Keratinocyte (primary cell): ENCODE measurements around the gene ETV5. TPM values are rescaled to one million over a fixed set of nuclear protein-coding genes. Genes with fewer than 3 reads are reported as not detected.

Experiments used
- DNase-seq: peaks from one replicate; pipeline ENCODE4 v3.0.0-alpha.2; 2011; ENCODE audit warnings: low read depth, missing footprints, low spot score
- FAIRE-seq: peaks from 2 replicates; lab custom pipeline; 2011; peaks lifted over from hg19 to GRCh38; lab: Jason Lieb, UNC
- H2AFZ ChIP-seq: 2 replicates; pipeline ENCODE4 v1.6.0; 2012; ENCODE audit warnings: low read length, control low read depth, inconsistent platforms; ENCODE audit not compliant: control insufficient read depth
- H3K27ac ChIP-seq: 2 replicates; pipeline ENCODE4 v1.5.1; 2011; ENCODE audit warnings: low read length; ENCODE audit not compliant: control insufficient read depth, insufficient read depth
- H3K27me3 ChIP-seq: 3 replicates; pipeline ENCODE4 v1.6.0; 2011; ENCODE audit warnings: low read length; ENCODE audit not compliant: control insufficient read depth, insufficient read depth; ENCODE audit errors: extremely low read depth
- H3K36me3 ChIP-seq, 2 experiments: 2 replicates in 1 of 2; 3 replicates in 1 of 2; pipeline ENCODE4 v1.5.1; 2011; ENCODE audit warnings: low read length in 2 of 2, mild to moderate bottlenecking in 1 of 2; ENCODE audit not compliant: control insufficient read depth in 2 of 2, insufficient read depth in 2 of 2; ENCODE audit errors: extremely low read depth in 1 of 2
- H3K4me1 ChIP-seq: 3 replicates; pipeline ENCODE4 v1.5.1; 2011; ENCODE audit warnings: low read length; ENCODE audit not compliant: control insufficient read depth, insufficient read depth; ENCODE audit errors: extremely low read depth
- H3K4me2 ChIP-seq: 3 replicates; pipeline ENCODE4 v1.6.0; 2011; ENCODE audit warnings: low read depth, low read length; ENCODE audit not compliant: control insufficient read depth, insufficient read depth; ENCODE audit errors: extremely low read depth
- H3K4me3 ChIP-seq, 3 experiments: fragments of 200-600 bp in 1 of 3; sonication (generic) in 1 of 3; 2 replicates in 2 of 3; 3 replicates in 1 of 3; pipeline ENCODE4 v1.5.1; 2011 to 2016; ENCODE audit warnings: low read length in 3 of 3, mild to moderate bottlenecking in 3 of 3, control low read depth in 2 of 3, inconsistent platforms in 1 of 3, low read depth in 1 of 3, mixed read lengths in 1 of 3, mixed run types in 1 of 3, moderate library complexity in 1 of 3; ENCODE audit not compliant: control insufficient read depth in 2 of 3, insufficient read depth in 2 of 3; ENCODE audit errors: extremely low read depth in 1 of 3
- H3K79me2 ChIP-seq: 2 replicates; pipeline ENCODE4 v1.6.0; 2012; ENCODE audit warnings: low read length; ENCODE audit not compliant: control insufficient read depth, insufficient read depth
- H3K9ac ChIP-seq: 3 replicates; pipeline ENCODE4 v1.6.0; 2011; ENCODE audit warnings: low read length; ENCODE audit not compliant: control insufficient read depth, insufficient read depth; ENCODE audit errors: extremely low read depth
- H3K9me1 ChIP-seq: 3 replicates; pipeline ENCODE4 v1.6.0; 2011; ENCODE audit warnings: low read length; ENCODE audit not compliant: control insufficient read depth, insufficient read depth; ENCODE audit errors: extremely low read depth
- H3K9me3 ChIP-seq: 2 replicates; pipeline ENCODE4 v1.5.1; 2012; ENCODE audit warnings: low read depth, low read length; ENCODE audit not compliant: control insufficient read depth
- H4K20me1 ChIP-seq: 3 replicates; pipeline ENCODE4 v1.6.0; 2011; ENCODE audit warnings: low read length; ENCODE audit not compliant: control insufficient read depth, insufficient read depth; ENCODE audit errors: extremely low read depth
- EZH2 ChIP-seq: IDR thresholded peaks from one replicate; pipeline ENCODE4 v1.6.1; 2012; ENCODE audit warnings: inconsistent platforms, mild to moderate bottlenecking, low read length, moderate library complexity
- dilution Hi-C: fragments of 300-500 bp; cut with MboI; formaldehyde crosslinking; loops from one replicate; pipeline ENCODE4 v1.7.0; 2020; ENCODE audit warnings: low sequenced_read_pairs; ENCODE audit not compliant: extremely low pct_ligation_motif_present
- polyA plus RNA-seq, 5 experiments: library from polyadenylated mRNA; depleted of rRNA in 3 of 5; stranded (reverse) in 3 of 5; stranded (forward) in 1 of 5; unstranded in 1 of 5; fragments of >200 nt; gene quantifications; 1 replicate in 1 of 5; 2 replicates in 3 of 5; 3 replicates in 1 of 5; pipeline versions ENCODE4 v1.2.1 to v1.2.3, GENCODE V29; 2011 to 2012; ENCODE audit warnings: missing spikeins in 2 of 5, low read depth in 1 of 5, low replicate concordance in 1 of 5
- TF ChIP-seq, protein P1 (sequence below), 3 experiments: IDR thresholded peaks in 1 of 3; conservative IDR thresholded peaks in 1 of 3; optimal IDR thresholded peaks in 1 of 3; 2 replicates in 2 of 3; 3 replicates in 1 of 3; pipeline versions ENCODE3 to v1.5.1; 2011; ENCODE audit warnings: low read length in 3 of 3, mild to moderate bottlenecking in 3 of 3, moderate library complexity in 2 of 3, control low read depth in 1 of 3, inconsistent platforms in 1 of 3; ENCODE audit not compliant: insufficient read depth in 2 of 3; ENCODE audit errors: extremely low read depth in 1 of 3

Gene ETV5
- polyA plus RNA-seq, 1 donor (not counting 4 experiments of a cell fraction or from before 2014, with no cell fraction given), result 28.7 TPM

- peaks cover 5 to 28% of the 10 kb centered on the region in 2 experiments for H3K36me3 ChIP-seq
- FAIRE-seq (peak; percentile 67), DNase-seq (no peak)
- no peak overlapping the region for H2AFZ ChIP-seq
- TF ChIP-seq, protein P1, sequence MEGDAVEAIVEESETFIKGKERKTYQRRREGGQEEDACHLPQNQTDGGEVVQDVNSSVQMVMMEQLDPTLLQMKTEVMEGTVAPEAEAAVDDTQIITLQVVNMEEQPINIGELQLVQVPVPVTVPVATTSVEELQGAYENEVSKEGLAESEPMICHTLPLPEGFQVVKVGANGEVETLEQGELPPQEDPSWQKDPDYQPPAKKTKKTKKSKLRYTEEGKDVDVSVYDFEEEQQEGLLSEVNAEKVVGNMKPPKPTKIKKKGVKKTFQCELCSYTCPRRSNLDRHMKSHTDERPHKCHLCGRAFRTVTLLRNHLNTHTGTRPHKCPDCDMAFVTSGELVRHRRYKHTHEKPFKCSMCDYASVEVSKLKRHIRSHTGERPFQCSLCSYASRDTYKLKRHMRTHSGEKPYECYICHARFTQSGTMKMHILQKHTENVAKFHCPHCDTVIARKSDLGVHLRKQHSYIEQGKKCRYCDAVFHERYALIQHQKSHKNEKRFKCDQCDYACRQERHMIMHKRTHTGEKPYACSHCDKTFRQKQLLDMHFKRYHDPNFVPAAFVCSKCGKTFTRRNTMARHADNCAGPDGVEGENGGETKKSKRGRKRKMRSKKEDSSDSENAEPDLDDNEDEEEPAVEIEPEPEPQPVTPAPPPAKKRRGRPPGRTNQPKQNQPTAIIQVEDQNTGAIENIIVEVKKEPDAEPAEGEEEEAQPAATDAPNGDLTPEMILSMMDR (optimal IDR thresholded peaks at IDR 0.05 in 1 of 3, IDR thresholded peaks at IDR 0.05 in 1 of 3, conservative IDR thresholded peaks at IDR 0.05 in 1 of 3; ENCODE audit: extremely low read depth in 1 of 3, insufficient read depth in 2 of 3, low read length in 3 of 3), result no peak
- no peak for TF ChIP-seq EZH2
- H3K4me2 ChIP-seq, result peak overlapping the region; percentile 97
- H3K79me2 ChIP-seq, result no peaks in the 10 kb centered on the region
- H3K27me3 ChIP-seq, result no peaks in the 10 kb centered on the region
- dilution Hi-C loops, result no loop called here
- no peaks in the 10 kb centered on the region for H3K9me3 ChIP-seq
- peak overlapping the region; percentile 66 for H3K27ac ChIP-seq
- H3K9me1 ChIP-seq, result peaks cover 2% of the 10 kb centered on the region
- peak overlapping the region; percentile 28 for H3K9ac ChIP-seq
- H4K20me1 ChIP-seq, result no peaks in the 10 kb centered on the region
- peaks cover 45% of the 10 kb centered on the region for H3K4me1 ChIP-seq
- peak overlapping the region in 2 of 3 experiments; percentile 2 for H3K4me3 ChIP-seq
These were observed 9.7 kb downstream of the ETV5 start for GRCh38 chr3:186099178-186099577.

- no peak for DNase-seq
- Histone ChIP-seq H3K79me2 (no peaks in the 10 kb centered on the region), H4K20me1 (no peaks in the 10 kb centered on the region), H3K4me1 (peaks cover 40% of the 10 kb centered on the region), H3K9me3 (no peaks in the 10 kb centered on the region), H2AFZ (no peak overlapping the region), H3K36me3 (peaks cover 7 to 27% of the 10 kb centered on the region in 2 experiments), H3K9ac (peak overlapping the region; percentile 28), H3K4me3 (peak overlapping the region in 2 of 3 experiments; percentile 2), H3K4me2 (peak overlapping the region; percentile 97), H3K9me1 (peaks cover 2% of the 10 kb centered on the region), H3K27me3 (no peaks in the 10 kb centered on the region), H3K27ac (peak overlapping the region; percentile 66)
- TF ChIP-seq, protein P1 (optimal IDR thresholded peaks at IDR 0.05 in 1 of 3, IDR thresholded peaks at IDR 0.05 in 1 of 3, conservative IDR thresholded peaks at IDR 0.05 in 1 of 3; ENCODE audit: extremely low read depth in 1 of 3, insufficient read depth in 2 of 3, low read length in 3 of 3), result no peak
- no peak for TF ChIP-seq EZH2
- no peak for FAIRE-seq
- dilution Hi-C loops, result no loop called here
These were observed 10.1 kb downstream of the ETV5 start for GRCh38 chr3:186098740-186099139.
